Prostate gland (tissue), 2 donors: ENCODE measurements around the gene RAB43.

ENCODE experiments used
- POLR2A ChIP-seq: fragments of 450-650 bp; IDR thresholded peaks from one replicate; pipeline ENCODE4 v1.6.1; 2016; ENCODE audit warnings: antibody characterized with exemption, mild to moderate bottlenecking
- POLR2AphosphoS5 ChIP-seq: sonication (generic); formaldehyde crosslinking; IDR thresholded peaks from one replicate; pipeline ENCODE4 v1.6.1; 2017; ENCODE audit warnings: antibody characterized with exemption
- TF ChIP-seq, protein P1 (sequence below), 4 experiments: fragments of 200-600 bp in 2 of 4; fragments of 450-650 bp in 2 of 4; sonication (generic) in 2 of 4; IDR thresholded peaks; 1 replicate in 3 of 4; 2 replicates in 1 of 4; pipeline ENCODE4 v1.5.1; 2016 to 2019; ENCODE audit warnings: antibody characterized with exemption in 4 of 4, mild to moderate bottlenecking in 2 of 4, moderate library complexity in 2 of 4

DNA sequence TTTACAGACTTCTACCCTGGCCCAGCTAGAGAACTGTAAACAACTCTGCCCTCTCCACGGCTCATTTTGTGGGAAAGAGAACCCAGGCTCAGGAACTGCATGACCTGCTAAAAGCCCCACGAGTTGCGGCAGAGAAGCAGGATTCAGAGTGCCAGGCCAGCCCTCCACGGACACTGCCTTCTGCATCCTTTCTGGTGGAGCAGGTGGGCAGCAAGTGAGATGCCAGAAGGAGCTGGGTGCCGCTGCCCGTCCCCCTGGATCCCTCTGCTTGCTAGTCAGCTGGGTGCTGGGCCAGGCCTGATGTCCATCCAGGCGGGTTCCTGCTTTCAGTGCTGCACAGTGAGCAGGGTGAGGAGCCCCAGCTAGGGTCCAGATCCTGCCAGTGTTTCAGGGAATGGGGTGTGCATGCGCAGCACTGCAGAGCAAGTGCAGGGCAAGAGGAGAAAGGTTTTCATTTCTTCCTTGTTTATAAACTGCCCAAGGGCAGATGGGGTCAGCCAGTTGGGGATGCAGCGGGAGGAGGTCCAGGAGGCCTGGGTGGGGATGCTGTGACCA is 5.2 kb upstream of the RAB43 start:
- TF ChIP-seq, protein P1, sequence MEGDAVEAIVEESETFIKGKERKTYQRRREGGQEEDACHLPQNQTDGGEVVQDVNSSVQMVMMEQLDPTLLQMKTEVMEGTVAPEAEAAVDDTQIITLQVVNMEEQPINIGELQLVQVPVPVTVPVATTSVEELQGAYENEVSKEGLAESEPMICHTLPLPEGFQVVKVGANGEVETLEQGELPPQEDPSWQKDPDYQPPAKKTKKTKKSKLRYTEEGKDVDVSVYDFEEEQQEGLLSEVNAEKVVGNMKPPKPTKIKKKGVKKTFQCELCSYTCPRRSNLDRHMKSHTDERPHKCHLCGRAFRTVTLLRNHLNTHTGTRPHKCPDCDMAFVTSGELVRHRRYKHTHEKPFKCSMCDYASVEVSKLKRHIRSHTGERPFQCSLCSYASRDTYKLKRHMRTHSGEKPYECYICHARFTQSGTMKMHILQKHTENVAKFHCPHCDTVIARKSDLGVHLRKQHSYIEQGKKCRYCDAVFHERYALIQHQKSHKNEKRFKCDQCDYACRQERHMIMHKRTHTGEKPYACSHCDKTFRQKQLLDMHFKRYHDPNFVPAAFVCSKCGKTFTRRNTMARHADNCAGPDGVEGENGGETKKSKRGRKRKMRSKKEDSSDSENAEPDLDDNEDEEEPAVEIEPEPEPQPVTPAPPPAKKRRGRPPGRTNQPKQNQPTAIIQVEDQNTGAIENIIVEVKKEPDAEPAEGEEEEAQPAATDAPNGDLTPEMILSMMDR (IDR thresholded peaks at IDR 0.05) = no peak
- TF ChIP-seq POLR2A = no peak
- no peak for TF ChIP-seq POLR2AphosphoS5
